Stimulated activated CD8-positive, alpha-beta memory T cell treated with anti-CD3 and anti-CD28 coated beads, Interleukin-12 subunit alpha, Interleukin-12 subunit beta, amount 100 ng/mL, for 1 hour (primary cell): ENCODE measurements around the gene TSC2.
"Not testable (repeated sequence)": the region's sequence is repeated elsewhere in the genome, so short reads cannot be mapped to it uniquely, and the experiment has no call there.

Experiments used
- DNase-seq: peaks from one replicate; pipeline ENCODE4 v3.0.0-alpha.2; 2020; ENCODE audit warnings: low read depth

Gene TSC2

GRCh38 chr16:2105291-2105690 is 57.5 kb downstream of the TSC2 start:
- DNase-seq = not testable (repeated sequence)

GRCh38 chr16:2105769-2106168 is 58.0 kb downstream of the TSC2 start:
- DNase-seq = not testable (repeated sequence)

- DNase-seq = not testable (repeated sequence)
Measured at GRCh38 chr16:2106211-2106610, 58.4 kb downstream of the TSC2 start.

GRCh38 chr16:2107121-2107790 is 59.5 kb downstream of the TSC2 start:
- not testable (repeated sequence) for DNase-seq

GRCh38 chr16:2107791-2108125 is 60.0 kb downstream of the TSC2 start:
- not testable (repeated sequence) for DNase-seq

- not testable (repeated sequence) for DNase-seq
Measured at GRCh38 chr16:2108446-2109270, 60.9 kb downstream of the TSC2 start.

- not testable (repeated sequence) for DNase-seq
Measured at GRCh38 chr16:2109271-2109580, 61.4 kb downstream of the TSC2 start.

GRCh38 chr16:2109872-2110271 is 62.1 kb downstream of the TSC2 start:
- not testable (repeated sequence) for DNase-seq

GRCh38 chr16:2110332-2111008 is 62.7 kb downstream of the TSC2 start:
- not testable (repeated sequence) for DNase-seq

- DNase-seq = not testable (repeated sequence)
Measured at GRCh38 chr16:2111009-2111353, 63.2 kb downstream of the TSC2 start.

- not testable (repeated sequence) for DNase-seq
Measured at GRCh38 chr16:2111412-2112335, 63.9 kb downstream of the TSC2 start.

GRCh38 chr16:2112539-2113106 is 64.8 kb downstream of the TSC2 start:
- DNase-seq = not testable (repeated sequence)

- DNase-seq = not testable (repeated sequence)
Measured at GRCh38 chr16:2114225-2114624, 66.4 kb downstream of the TSC2 start.

GRCh38 chr16:2114885-2115590 is 67.3 kb downstream of the TSC2 start:
- DNase-seq = not testable (repeated sequence)

- DNase-seq = no peak
Measured at GRCh38 chr16:2115591-2115973, 67.8 kb downstream of the TSC2 start.

GRCh38 chr16:2116428-2116827 is 68.6 kb downstream of the TSC2 start:
- DNase-seq = not testable (repeated sequence)

- not testable (repeated sequence) for DNase-seq
Measured at GRCh38 chr16:2117341-2117740, 69.6 kb downstream of the TSC2 start.

GRCh38 chr16:2117960-2118722 is 70.4 kb downstream of the TSC2 start:
- DNase-seq = not testable (repeated sequence)

GRCh38 chr16:2121325-2121724 is 73.5 kb downstream of the TSC2 start:
- not testable (repeated sequence) for DNase-seq

- no peak for DNase-seq
Measured at GRCh38 chr16:2121853-2122252, 74.1 kb downstream of the TSC2 start.
